Measurements from ENCODE around the gene DMTF1. TPM values are rescaled to one million over a fixed set of nuclear protein-coding genes. Genes with fewer than 3 reads are reported as not detected.
A peak's percentile ranks its signal among the peaks of the same experiment; 100 is the strongest.

Gene DMTF1
- total and polyA plus RNA-seq, 10 of the 15 experiments (the other 5 are each of a cell fraction or from before 2014, with no cell fraction given): 24.3 to 191 (median 72.0) TPM

DNA sequence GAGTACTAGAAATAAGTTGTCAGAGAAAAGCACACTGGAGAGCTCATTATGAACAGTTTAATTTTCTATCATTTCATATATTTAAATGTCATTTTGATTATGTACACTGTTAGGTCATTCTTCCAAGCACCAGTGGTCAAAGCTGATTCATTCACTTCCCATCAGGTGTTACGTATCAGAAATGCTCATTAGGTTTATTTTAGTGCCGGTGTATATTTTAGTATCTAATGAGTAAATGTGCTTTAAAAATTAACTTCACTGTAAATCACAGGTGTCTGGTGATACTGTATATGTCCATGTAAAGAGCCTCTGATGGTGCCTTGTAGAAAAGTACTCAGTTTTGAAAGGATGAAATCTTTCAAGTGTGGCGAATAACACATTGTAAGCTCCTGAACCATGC lies 3.5 kb downstream of the DMTF1 start:
- Histone ChIP-seq H4K20me1 (ENCODE audit: control insufficient read depth, insufficient read depth) (no peaks in the 10 kb centered on the region; the same call in 1 of the 2 replicates), H3K27ac (ENCODE audit: control insufficient read depth, insufficient read depth) (no peak overlapping the region), H3K27me3 (replicated peaks in 1 of 2; ENCODE audit: control insufficient read depth in 2 of 2, insufficient read depth in 2 of 2, low read length in 1 of 2) (no peaks in the 10 kb centered on the region), H3K4me1 (ENCODE audit: control insufficient read depth, insufficient read depth, low read length) (peaks cover 6% of the 10 kb centered on the region; the same call in 1 of the 2 replicates), H3K4me2 (ENCODE audit: control insufficient read depth, insufficient read depth) (peak overlapping the region; percentile 72), H3K79me2 (ENCODE audit: control insufficient read depth, insufficient read depth, low read length) (peaks cover 92% of the 10 kb centered on the region), H3K36me3 (ENCODE audit: control insufficient read depth in 2 of 2, insufficient read depth in 2 of 2, low read length in 1 of 2) (peaks cover 0 to 8% of the 10 kb centered on the region in 2 experiments; a peak in 1 of 4 replicates), H3K4me3 (peak overlapping the region; percentile 91), H3K9me3 (replicated peaks; ENCODE audit: control insufficient read depth, insufficient read depth, low read length) (no peaks in the 10 kb centered on the region), H2AFZ (ENCODE audit: control insufficient read depth, low read depth, low read length) (no peak overlapping the region), H3K9ac (ENCODE audit: control insufficient read depth, insufficient read depth, low read length) (no peak overlapping the region; the same call in 1 of the 2 replicates)
- ATAC-seq (peak; percentile 2; the same call in 1 of the 3 replicates), DNase-seq (ENCODE audit: low read depth, low spot score) (no peak), FAIRE-seq (no peak)
- ChIA-PET SMC1A (ENCODE audit: uncharacterized antibody, unreplicated experiment) (interaction anchor here (0.6 to 7.7 kb wide), 10 partner anchors 11 to 1349 kb away, joined by 3 to 112 read pairs (median 4); partner anchors contain the start of gene TMEM243), CTCF (interaction anchor here (1.0 to 6.8 kb wide), 3 partner anchors 60 to 225 kb away, joined by 3 to 21 read pairs (median 10); no protein-coding TSS in a partner anchor), POLR2A (interaction anchor here (10.2 kb wide), 1 partner anchor 60 kb away, joined by 215 read pairs; the partner anchor contains the start of gene TMEM243), RAD21 (ENCODE audit: unreplicated experiment) (interaction anchor here (1.0 to 6.0 kb wide), 3 partner anchors 11 to 60 kb away, joined by 4 to 153 read pairs (median 13); partner anchors contain the start of gene TMEM243)
- 14% methylated on average over 3 of the region's 3 CpGs for WGBS (ENCODE audit: insufficient coverage, insufficient replicate concordance, low lambda C conversion rate, missing lambda C conversion rate)
- intact Hi-C loops (cut with micrococcal nuclease; ENCODE audit: unreplicated experiment) (loop anchor here (10.0 kb wide), 2 partner anchors 719 to 1059 kb away; partner anchors contain the start of genes DBF4 and SLC25A40), in situ Hi-C loops (cut with MboI) (no loop called here)
- no TSS peak for BruUV-seq (replicated peaks)
- no peak for TF ChIP-seq EP300 (IDR thresholded peaks at IDR 0.05; ENCODE audit: borderline replicate concordance in 1 of 2, control insufficient read depth in 1 of 2, low read depth in 2 of 2, low read length in 2 of 2)
- no peak for TF ChIP-seq DPF2 (IDR thresholded peaks at IDR 0.05)
- no peak for TF ChIP-seq HDAC6 (IDR thresholded peaks at IDR 0.05; ENCODE audit: unreplicated experiment)
- TF ChIP-seq, protein P1, sequence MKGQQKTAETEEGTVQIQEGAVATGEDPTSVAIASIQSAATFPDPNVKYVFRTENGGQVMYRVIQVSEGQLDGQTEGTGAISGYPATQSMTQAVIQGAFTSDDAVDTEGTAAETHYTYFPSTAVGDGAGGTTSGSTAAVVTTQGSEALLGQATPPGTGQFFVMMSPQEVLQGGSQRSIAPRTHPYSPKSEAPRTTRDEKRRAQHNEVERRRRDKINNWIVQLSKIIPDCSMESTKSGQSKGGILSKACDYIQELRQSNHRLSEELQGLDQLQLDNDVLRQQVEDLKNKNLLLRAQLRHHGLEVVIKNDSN (IDR thresholded peaks at IDR 0.05; ENCODE audit: borderline replicate concordance, extremely low read length, insufficient read depth, low read depth, low read length): no peak
- TF ChIP-seq MEF2A (IDR thresholded peaks at IDR 0.05; ENCODE audit: insufficient read depth, low read depth, low read length): peak; percentile 40; the same call in 1 of the 2 replicates
- TF ChIP-seq RUNX3 (IDR thresholded peaks at IDR 0.05; ENCODE audit: low read length): peak; percentile 29; the same call in 1 of the 2 replicates
- no peak for TF ChIP-seq MEF2B (IDR thresholded peaks at IDR 0.05; ENCODE audit: partially characterized antibody, poor library complexity, severe bottlenecking)
- TF ChIP-seq, protein P2, sequence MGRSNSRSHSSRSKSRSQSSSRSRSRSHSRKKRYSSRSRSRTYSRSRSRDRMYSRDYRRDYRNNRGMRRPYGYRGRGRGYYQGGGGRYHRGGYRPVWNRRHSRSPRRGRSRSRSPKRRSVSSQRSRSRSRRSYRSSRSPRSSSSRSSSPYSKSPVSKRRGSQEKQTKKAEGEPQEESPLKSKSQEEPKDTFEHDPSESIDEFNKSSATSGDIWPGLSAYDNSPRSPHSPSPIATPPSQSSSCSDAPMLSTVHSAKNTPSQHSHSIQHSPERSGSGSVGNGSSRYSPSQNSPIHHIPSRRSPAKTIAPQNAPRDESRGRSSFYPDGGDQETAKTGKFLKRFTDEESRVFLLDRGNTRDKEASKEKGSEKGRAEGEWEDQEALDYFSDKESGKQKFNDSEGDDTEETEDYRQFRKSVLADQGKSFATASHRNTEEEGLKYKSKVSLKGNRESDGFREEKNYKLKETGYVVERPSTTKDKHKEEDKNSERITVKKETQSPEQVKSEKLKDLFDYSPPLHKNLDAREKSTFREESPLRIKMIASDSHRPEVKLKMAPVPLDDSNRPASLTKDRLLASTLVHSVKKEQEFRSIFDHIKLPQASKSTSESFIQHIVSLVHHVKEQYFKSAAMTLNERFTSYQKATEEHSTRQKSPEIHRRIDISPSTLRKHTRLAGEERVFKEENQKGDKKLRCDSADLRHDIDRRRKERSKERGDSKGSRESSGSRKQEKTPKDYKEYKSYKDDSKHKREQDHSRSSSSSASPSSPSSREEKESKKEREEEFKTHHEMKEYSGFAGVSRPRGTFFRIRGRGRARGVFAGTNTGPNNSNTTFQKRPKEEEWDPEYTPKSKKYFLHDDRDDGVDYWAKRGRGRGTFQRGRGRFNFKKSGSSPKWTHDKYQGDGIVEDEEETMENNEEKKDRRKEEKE (IDR thresholded peaks at IDR 0.05): no peak
- no peak for TF ChIP-seq ASH2L (IDR thresholded peaks at IDR 0.05; ENCODE audit: borderline replicate concordance, low read depth)
- 0 out of 2 replicates have a peak, but pooled peaks have one; percentile 16 for TF ChIP-seq CREB1 (IDR thresholded peaks at IDR 0.05; ENCODE audit: low read depth)
- no peak for TF ChIP-seq TARDBP (IDR thresholded peaks at IDR 0.05; ENCODE audit: borderline replicate concordance)
- TF ChIP-seq, protein P3, sequence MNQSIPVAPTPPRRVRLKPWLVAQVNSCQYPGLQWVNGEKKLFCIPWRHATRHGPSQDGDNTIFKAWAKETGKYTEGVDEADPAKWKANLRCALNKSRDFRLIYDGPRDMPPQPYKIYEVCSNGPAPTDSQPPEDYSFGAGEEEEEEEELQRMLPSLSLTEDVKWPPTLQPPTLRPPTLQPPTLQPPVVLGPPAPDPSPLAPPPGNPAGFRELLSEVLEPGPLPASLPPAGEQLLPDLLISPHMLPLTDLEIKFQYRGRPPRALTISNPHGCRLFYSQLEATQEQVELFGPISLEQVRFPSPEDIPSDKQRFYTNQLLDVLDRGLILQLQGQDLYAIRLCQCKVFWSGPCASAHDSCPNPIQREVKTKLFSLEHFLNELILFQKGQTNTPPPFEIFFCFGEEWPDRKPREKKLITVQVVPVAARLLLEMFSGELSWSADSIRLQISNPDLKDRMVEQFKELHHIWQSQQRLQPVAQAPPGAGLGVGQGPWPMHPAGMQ (IDR thresholded peaks at IDR 0.05; ENCODE audit: borderline replicate concordance): no peak
- TF ChIP-seq TCF12 (IDR thresholded peaks at IDR 0.05; ENCODE audit: low read depth, low read length): no peak
- TF ChIP-seq SUPT20H (IDR thresholded peaks at IDR 0.05; ENCODE audit: borderline replicate concordance, control insufficient read depth, low read depth, low read length): no peak
- TF ChIP-seq NFIC (IDR thresholded peaks at IDR 0.05; ENCODE audit: low read depth, low read length): peak; percentile 39; the same call in 1 of the 2 replicates
- TF ChIP-seq POLR2AphosphoS5 (IDR thresholded peaks at IDR 0.05; ENCODE audit: low read length): no peak
- peak in 1 of 2 experiments; percentile 51; a peak in 1 of 4 replicates for TF ChIP-seq CEBPB (IDR thresholded peaks at IDR 0.05; ENCODE audit: borderline replicate concordance in 1 of 2, low read depth in 2 of 2, low read length in 2 of 2)
- peak; percentile 18; the same call in 1 of the 2 replicates for TF ChIP-seq CREM (IDR thresholded peaks at IDR 0.05; ENCODE audit: low read depth)
- peak; percentile 51 for TF ChIP-seq JUNB (IDR thresholded peaks at IDR 0.05)

Measured in GM12878 (cell line).